Stimulated activated CD8-positive, alpha-beta memory T cell treated with anti-CD3 and anti-CD28 coated beads, Interleukin-2, amount 100 ng/mL, for 1 hour (primary cell): Measurements from ENCODE around the gene INSM1.
"Not testable (repeated sequence)": the region's sequence is repeated elsewhere in the genome, so short reads cannot be mapped to it uniquely, and the experiment has no call there.

Source experiments
- DNase-seq, 2 donors: peaks; one replicate each; pipeline ENCODE4 v3.0.0-alpha.2; 2020; ENCODE audit warnings: low read depth in 2 of 2

The INSM1 gene

GRCh38 chr20:20367575-20368417 is at the start of gene INSM1:
INSM1 (plus strand) TSS chr20:20368104; CDS start chr20:20368268, 164 bp downstream.
- no peak for DNase-seq

- no peak for DNase-seq
Observed at GRCh38 chr20:20318365-20319161, 49.3 kb upstream of the INSM1 start.

GRCh38 chr20:20321134-20321533 is 46.8 kb upstream of the INSM1 start:
- DNase-seq, result no peak

GRCh38 chr20:20321917-20322316 is 46.0 kb upstream of the INSM1 start:
- no peak for DNase-seq

- DNase-seq, result no peak
Observed at GRCh38 chr20:20322912-20323311, 45.0 kb upstream of the INSM1 start.

- DNase-seq, result no peak
Observed at GRCh38 chr20:20327746-20328145, 40.2 kb upstream of the INSM1 start.

- DNase-seq, result no peak
Observed at GRCh38 chr20:20329564-20329963, 38.3 kb upstream of the INSM1 start.

- no peak for DNase-seq
Observed at GRCh38 chr20:20331156-20331555, 36.7 kb upstream of the INSM1 start.

GRCh38 chr20:20331817-20332216 is 36.1 kb upstream of the INSM1 start:
- no peak for DNase-seq

- no peak for DNase-seq
Observed at GRCh38 chr20:20333866-20334265, 34.0 kb upstream of the INSM1 start.

GRCh38 chr20:20334489-20334888 is 33.4 kb upstream of the INSM1 start:
- no peak for DNase-seq

GRCh38 chr20:20338133-20338730 is 29.7 kb upstream of the INSM1 start:
- no peak for DNase-seq

GRCh38 chr20:20340443-20340842 is 27.5 kb upstream of the INSM1 start:
- DNase-seq, result no peak

- DNase-seq, result no peak
Observed at GRCh38 chr20:20341371-20341770, 26.5 kb upstream of the INSM1 start.

- DNase-seq, result no peak
Observed at GRCh38 chr20:20342066-20342465, 25.8 kb upstream of the INSM1 start.

GRCh38 chr20:20343932-20344331 is 24.0 kb upstream of the INSM1 start:
- no peak for DNase-seq

- DNase-seq, result no peak
Observed at GRCh38 chr20:20344476-20344875, 23.4 kb upstream of the INSM1 start.

GRCh38 chr20:20353576-20353975 is 14.3 kb upstream of the INSM1 start:
- no peak for DNase-seq

- DNase-seq, result not testable (repeated sequence)
Observed at GRCh38 chr20:20355503-20355902, 12.4 kb upstream of the INSM1 start.

GRCh38 chr20:20358801-20359200 is 9.1 kb upstream of the INSM1 start:
- DNase-seq, result no peak

GRCh38 chr20:20359628-20360027 is 8.3 kb upstream of the INSM1 start:
- DNase-seq, result no peak

GRCh38 chr20:20360464-20360863 is 7.4 kb upstream of the INSM1 start:
- no peak for DNase-seq
